GM10847 (cell line): ENCODE results near the gene LGR6.

Experiments
- POLR2A ChIP-seq: IDR thresholded peaks from 2 replicates; pipeline ENCODE4 v1.6.1; 2011; ENCODE audit not compliant: insufficient read length; ENCODE audit errors: extremely low read depth

Gene LGR6

DNA sequence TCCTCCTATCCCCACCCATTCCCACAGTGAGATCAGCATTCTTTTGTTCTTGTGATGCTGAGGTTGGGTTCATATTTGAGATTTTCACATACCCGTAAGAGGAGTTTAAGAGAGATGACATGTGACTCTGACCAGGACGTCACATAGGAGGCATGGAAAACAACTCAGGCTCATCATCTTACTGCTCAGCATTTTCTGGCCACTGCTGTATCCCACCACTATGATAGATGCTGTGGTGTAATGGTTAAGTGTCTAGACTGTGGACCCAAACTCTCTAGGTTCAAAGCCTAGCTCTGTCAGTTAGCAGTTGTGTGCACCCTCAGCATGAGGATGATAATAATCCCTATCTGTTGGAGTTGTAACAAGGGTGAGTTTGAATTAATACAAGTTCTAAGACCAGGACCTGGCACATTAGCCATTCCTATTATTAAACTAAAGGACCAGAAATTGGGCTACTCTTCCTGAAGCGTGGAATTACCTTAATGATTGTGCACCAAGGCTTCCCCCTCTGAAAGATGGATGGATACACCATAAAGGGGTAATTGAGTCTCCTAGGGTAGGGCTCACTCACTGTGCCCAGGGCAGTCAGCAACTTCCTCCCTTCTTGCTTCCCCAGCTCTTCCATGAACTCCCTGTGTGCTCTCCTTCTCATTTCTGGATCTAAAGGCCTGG, 40.9 kb downstream of the LGR6 start:
- TF ChIP-seq POLR2A = no peak

DNA sequence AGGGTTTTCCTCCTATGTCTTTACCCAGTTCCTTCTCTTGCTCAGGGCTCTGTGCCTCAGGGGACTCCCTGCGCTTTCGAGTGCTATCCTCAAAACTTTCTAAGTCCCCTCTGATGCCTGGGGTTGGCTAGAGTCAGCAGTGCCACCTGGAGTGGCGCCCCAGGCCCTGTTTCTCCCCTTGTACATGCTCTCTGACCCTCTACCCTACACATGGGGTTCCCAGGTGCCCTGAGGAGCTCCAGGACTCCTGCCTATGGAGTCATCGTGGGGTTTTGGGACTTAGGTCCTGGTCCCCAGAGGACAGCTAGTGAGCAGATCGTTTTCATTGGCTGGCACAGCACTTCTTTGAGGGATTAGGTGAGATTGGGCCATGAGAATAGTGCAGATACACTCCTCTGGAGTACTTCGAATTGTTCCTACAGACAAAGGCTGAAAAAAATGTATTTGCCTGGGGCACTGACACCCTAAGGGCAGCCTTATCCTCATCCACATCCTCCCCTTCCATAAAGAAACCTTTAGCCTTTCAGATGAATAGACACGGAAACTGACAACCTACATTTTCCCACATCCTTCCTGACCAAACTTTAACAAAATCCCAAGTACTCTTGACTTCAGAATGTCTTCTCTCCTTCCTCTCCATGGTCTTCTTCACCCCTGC, 41.5 kb downstream of the LGR6 start:
- no peak for TF ChIP-seq POLR2A

DNA sequence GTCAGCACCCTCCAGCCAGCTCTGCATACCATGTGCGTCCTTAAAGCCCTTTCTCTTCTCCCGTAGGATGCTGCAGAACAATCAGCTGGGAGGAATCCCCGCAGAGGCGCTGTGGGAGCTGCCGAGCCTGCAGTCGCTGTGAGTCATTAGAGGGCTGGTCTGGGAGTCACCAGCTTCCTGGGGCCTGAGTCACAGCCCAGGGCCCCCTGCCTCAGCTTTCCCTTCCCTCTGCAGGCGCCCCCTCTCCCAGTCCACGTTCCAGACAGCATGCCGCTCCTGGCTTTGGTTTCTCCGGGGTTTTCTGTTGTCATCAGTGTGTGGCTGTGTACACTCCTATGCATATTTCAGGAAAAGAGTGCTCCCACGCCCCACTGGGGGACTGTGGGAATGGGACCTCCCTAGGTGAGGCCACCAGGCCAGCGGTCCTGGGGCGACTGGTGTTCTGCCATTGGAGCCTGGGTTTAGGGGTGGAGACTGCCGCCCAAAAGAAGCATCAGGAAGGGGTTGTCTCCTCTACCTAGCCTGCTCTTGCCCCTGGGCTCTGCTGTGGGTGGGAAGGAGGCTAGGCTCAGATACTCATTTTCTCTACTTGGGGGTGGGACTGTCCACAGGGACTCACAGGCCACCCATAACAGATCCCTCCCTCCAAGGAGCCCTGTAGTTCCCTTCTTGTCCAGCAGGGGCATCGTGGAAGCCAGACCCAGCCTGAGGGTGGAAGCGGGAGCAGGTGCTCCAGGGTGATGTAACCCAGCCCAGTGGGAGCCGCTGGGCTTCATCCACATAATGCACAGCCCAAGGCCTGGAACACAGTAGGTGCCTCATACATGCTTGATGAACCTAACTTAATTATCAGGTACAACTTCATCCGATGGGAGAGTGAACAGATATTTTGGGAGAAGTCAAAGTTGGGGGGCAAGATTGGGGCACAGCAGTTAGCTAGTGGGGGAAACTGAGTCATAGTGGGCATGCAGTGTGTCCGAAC, 42.5 kb downstream of the LGR6 start:
- TF ChIP-seq POLR2A = no peak

DNA sequence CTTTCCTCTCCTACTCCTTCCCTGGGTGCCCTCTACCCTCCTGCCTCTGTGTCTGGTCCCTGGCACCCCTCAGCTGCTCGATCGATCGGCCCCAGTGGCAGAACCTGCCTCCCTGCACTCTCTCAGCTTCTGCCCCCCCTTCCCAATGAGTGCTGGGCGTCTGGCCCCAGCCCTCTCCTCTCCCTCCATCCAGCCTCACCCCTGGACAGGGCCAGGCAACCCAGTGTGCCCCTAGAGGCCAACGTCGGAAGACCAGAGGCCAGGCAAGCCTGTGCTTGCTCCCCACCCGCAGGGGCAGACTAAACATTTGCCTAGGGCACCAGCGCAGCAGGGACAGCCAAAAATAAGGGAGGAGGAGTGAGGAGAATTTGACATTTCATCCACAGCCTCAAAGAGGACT, 43.5 kb downstream of the LGR6 start:
- no peak for TF ChIP-seq POLR2A

DNA sequence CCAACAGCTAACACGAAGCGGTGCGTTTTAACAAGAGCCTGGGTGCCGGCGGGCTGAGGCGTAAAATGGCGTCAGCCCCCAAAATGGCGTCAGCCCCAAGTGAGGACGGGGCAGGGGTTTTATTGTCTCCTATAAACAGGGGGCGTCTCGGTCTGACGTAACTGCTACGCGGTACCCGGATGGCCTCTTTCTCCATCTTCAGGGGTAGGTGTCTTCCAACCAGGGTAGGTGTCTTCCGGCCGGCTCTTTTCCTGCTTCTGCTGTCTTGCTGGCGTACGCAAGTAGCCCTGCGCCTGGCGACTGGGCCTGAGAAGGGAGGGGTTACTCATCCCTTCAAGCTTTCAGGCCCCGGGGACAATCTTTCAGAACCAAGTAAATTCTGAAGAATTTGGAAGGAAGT, 45.3 kb downstream of the LGR6 start:
- no peak for TF ChIP-seq POLR2A

DNA sequence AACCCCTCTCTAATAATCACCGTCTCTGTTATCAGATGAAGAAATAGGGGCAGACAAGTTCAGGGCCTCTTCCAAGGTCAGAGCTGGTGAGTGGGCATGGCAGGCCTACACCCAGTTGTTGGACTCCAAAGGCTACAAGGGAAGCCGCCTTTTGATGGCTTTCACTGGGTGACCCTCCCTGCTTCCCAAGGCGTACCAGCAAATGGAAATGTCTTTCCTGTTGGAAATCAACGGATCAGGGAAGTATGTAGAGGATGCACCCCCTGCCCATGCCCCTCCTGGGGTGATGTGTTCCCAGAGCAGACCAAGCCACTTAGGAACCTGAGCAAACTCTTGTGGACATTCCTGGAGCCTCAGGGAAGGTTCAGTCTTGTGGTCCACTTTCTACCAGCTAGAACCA, 47.4 kb downstream of the LGR6 start:
- no peak for TF ChIP-seq POLR2A

DNA sequence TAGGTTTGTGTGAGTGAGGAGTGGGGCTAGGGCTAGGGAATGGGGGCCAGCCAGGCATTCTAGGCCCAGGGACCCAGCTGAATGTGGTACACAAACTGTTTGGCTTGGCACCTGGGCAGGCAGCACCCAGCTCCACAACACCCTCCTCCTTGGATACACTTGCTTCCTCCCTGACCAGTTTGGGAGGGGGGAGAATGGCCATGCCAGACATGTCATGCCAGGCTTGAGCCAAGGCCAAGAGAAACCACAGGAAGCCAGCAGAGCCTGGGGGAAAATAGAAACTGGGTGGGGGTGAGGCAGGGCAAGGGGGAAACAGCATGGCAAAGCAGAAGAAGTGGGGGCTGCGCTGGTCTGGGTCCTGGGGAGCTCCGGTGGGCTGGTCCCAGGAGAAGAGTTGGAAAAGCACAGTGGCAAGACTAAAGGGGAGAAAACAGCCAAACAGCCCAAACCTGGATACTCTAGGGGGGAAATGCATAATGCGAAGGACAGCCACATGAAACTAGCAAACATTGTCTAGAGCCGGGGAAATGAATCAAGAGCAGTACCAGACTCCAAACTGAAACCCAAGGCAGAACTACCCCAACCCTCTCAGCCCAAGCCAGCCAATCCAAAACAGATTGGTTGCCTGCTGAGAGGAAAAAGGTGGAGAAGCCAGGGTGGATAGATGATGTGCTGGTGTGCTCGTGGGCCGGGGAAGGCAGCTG, 47.9 kb downstream of the LGR6 start:
- TF ChIP-seq POLR2A = no peak

DNA sequence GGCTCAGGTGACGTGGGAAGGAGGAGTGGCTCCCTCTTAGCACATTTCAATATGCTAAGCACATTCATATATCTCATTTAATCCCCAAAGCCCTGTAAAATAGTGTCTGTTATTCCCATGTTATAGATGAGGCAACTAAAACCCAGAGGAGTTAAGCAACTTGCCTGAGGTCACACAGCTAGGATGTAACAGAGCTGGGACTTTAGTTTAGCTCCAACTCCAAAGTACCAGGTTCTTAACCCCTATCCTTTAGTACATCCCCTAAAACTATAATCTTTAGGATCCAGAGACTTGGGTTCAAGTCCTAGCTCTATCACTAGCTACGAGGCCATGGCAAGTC, 48.5 kb downstream of the LGR6 start:
- TF ChIP-seq POLR2A = no peak

DNA sequence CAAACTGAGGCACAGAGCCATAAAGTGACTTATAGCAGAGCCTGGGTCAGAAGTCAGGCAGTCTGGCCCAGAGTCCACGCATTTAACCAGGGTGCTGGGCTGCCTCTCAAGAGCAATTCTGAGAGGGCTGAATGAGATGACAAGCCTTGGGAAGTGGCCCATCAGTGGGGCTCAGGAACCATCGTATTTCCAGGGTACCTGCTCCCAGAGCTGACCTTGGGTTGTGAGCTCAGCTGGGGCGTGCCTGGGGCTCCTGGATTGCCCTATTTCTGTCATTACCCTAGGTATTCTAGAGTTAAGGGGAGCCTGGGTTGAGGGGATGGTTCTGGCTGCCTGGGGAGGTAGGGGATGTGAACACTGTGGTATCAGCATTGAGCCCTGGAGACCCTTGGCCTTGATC, 49.4 kb downstream of the LGR6 start:
- TF ChIP-seq POLR2A = no peak

DNA sequence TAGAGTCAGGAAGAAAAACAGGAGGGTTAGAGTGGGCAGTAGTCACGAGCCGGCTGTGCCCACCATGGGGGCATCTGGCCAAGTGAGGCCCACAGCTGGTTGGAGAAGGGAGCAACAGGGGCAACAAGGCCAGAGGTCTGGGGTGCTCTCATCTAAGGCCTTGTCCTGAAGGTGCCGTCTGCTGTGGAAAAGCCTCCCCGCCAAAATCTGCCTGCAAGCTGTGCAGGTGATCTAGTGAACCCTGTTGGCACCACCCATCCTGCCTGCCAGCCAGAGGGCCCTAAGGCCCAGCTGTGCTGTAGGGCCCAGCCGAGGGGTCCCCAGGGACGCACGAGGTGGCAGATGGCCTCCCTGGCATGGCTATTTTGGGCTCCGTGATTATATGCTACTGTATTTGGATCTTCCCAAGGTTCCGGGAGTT, 51.3 kb downstream of the LGR6 start:
- no peak for TF ChIP-seq POLR2A

DNA sequence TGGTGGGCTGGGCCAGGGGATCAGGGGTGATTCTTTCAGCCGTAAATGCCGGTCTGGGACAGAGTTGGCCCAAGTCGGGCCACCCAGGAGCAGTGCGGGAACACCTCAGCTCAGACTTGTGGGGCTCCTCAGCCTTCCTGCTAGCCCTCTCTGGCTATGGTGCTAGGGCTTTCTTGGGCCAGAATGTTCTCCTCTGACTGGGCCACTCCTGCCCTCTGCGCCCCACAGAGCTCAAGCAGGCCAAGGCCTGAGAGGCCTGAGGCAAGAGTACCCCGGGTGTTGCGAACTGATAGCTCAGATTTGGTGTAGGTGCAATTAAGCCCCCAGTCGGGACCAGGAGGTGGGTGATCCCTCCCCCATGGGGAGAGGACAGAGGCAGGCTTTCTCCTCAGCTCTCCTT, 51.8 kb downstream of the LGR6 start:
- no peak for TF ChIP-seq POLR2A

DNA sequence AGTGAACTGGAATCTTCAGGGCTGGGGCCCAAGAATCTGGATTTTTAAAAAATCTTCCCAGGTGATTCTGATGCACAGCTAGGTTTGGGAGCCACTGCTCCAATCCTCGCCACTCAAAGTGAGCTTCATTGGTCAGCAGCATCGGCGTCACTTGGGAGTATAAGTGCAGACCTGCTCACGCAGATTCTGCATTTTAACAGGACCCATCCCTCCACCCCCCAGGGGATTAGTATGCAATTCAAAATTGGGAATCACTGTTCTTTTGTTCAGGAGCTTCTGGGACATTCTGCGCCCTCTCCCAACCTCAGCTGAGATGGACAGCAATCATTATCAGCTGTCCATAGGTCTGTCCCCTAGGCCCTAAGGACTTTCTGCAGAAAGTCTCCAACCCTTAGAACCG, 53.5 kb downstream of the LGR6 start:
- no peak for TF ChIP-seq POLR2A

DNA sequence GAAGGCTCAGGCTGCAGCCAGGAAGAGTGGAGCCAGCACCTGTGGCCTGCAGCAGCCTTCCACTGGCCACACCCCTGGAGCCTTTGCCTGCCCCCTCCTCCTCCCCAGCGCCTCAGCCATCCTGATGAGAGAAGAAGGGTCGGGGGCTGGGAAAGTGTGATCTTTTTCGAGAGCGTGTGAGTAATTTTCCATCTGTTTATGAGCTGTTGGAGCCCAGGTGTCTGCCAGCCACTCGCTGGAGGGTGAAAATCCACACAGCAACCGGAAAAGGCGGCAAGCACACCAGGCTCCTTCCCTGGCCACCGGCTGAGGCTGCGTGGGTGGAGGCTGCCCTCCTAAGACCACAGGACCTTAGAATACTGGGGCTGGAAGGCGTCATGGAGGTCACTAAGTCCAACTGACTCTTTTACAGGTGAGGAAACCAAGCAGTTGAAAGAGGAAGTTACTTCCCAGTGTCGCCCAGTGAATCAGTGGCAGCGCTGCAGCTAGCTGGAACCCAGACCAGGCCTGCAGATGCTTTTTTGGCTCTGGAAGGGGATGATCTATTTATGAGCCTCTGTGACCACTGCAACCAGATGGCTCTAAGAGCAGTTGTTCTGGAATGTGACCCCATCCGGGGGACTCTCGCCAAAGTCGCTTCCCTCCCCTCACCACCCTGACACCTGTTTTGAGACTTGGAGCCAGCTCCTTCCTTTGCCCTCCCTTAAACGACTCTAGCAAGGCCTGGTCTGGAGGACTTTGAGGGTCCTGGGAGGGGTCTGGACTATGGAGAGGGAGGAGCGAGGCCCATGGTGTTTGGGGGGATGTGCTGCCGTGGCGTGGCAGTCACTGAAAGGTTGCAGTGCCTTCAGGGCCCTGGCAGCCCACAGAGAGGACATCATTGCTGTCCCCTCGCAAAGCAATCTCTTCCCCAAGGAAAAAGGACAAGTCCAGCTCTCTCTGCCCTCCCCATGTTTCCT, 54.5 kb downstream of the LGR6 start:
- TF ChIP-seq POLR2A = no peak

DNA sequence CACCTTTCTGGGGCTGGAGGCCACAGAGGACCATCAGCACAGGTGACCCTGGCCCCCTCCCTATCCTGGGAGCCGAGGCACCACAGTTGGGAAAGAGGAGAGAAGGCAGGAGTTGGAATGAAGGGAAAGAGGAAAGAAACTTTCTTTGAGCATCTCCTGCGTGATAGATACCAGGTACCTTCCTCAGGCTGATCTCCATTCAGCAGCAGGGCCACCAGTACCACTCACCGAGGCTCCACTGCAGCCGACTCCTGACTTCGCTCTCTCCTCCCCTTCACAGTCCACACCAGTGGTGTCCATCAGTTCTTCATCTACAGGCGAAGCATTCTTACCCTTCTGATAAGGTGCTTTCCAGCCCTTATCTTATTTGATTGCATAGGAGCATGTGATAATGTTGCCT, 55.3 kb downstream of the LGR6 start:
- TF ChIP-seq POLR2A = no peak
